ENCODE measurements around the gene TPSB2. TPM values are rescaled to one million over a fixed set of nuclear protein-coding genes. Genes with fewer than 3 reads are reported as not detected.
"Not testable (repeated sequence)": the region's sequence is repeated elsewhere in the genome, so short reads cannot be mapped to it uniquely, and the experiment has no call there.

The TPSB2 gene
- total RNA-seq, 3 donors from 2014 or later: 3.7 to 21.0 (median 8.2) TPM

DNA sequence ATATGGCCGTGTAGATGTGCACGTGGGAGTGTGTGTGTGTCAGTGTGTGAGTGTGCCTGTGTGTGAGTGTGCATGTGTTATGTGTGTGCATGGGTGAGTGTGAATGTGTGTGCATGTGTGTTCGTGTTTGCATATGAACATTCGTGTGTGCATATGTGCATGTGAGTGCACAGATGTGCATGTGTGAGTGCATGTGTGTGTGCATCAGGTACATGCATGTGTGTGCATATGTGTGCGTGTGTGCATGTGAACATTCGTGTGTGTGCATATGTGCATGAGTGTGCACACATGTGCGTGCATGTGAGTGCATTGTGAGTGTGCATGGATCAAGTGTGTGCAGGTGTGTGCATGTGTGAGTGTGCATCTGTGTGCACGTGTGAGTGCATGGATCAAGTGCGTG lies 8.0 kb upstream of the TPSB2 start:
- no peaks in the 10 kb centered on the region for H3K36me3 ChIP-seq (ENCODE audit: low read depth)
- ATAC-seq (no peak), DNase-seq (peak in 1 of 3 donors; percentile 8)
- H3K4me1 ChIP-seq (ENCODE audit: low read depth): no peaks in the 10 kb centered on the region
- TF ChIP-seq, protein P1, sequence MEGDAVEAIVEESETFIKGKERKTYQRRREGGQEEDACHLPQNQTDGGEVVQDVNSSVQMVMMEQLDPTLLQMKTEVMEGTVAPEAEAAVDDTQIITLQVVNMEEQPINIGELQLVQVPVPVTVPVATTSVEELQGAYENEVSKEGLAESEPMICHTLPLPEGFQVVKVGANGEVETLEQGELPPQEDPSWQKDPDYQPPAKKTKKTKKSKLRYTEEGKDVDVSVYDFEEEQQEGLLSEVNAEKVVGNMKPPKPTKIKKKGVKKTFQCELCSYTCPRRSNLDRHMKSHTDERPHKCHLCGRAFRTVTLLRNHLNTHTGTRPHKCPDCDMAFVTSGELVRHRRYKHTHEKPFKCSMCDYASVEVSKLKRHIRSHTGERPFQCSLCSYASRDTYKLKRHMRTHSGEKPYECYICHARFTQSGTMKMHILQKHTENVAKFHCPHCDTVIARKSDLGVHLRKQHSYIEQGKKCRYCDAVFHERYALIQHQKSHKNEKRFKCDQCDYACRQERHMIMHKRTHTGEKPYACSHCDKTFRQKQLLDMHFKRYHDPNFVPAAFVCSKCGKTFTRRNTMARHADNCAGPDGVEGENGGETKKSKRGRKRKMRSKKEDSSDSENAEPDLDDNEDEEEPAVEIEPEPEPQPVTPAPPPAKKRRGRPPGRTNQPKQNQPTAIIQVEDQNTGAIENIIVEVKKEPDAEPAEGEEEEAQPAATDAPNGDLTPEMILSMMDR (IDR thresholded peaks at IDR 0.05): no peak
- H3K4me3 ChIP-seq: no peak overlapping the region
- intact Hi-C loops (cut with DNase I, micrococcal nuclease): no loop called here
- H3K9me3 ChIP-seq: no peaks in the 10 kb centered on the region

- H3K4me1 ChIP-seq (ENCODE audit: low read depth); H3K36me3 ChIP-seq (ENCODE audit: low read depth); DNase-seq; H3K9me3 ChIP-seq; H3K4me3 ChIP-seq; intact Hi-C loops (cut with DNase I, micrococcal nuclease): not testable (repeated sequence)
- ATAC-seq: peak; percentile 91
Measured at GRCh38 chr16:1236659-1237058, 6.7 kb upstream of the TPSB2 start.

DNA sequence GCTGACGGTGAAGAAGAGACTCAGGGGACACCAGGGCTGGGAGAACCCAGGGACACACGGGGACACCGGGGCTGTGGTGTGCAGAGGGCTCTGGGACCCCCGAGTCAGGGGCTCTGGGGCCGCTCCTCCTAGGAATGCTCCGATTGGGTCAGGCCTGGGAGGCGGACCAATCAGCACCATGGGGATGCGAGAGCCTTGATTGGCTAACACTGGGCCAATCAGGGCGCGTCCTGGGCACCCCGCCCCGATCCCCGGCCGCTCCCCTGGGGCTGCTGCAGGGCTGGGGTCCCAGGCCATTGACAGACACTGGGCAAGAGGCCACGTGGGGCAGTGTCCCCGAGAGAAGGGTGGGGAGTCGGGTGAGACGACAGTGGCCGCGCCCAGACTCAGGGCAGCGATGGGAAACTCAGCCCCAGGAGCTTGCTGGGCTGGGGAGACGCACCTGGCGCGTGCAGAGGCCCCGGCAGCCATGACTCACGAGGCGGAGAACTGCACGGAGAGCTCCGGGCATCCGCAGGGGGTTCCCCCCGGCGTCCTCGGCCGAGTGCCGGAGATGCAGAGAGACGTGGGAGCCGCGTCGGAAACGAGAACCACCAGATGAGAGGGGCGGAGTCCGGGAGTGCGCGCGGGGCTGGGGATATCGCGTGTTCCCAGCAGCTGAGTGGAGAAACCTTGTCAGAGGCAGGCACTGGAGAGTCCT lies 2.2 kb upstream of the TPSB2 start:
- H3K36me3 ChIP-seq (ENCODE audit: low read depth); ATAC-seq; intact Hi-C loops (cut with DNase I, micrococcal nuclease): not testable (repeated sequence)

GRCh38 chr16:1231301-1231700 lies 1.3 kb upstream of the TPSB2 start:
- H3K4me1 ChIP-seq (ENCODE audit: low read depth); H3K36me3 ChIP-seq (ENCODE audit: low read depth); H3K4me3 ChIP-seq; H3K9me3 ChIP-seq; ATAC-seq; intact Hi-C loops (cut with DNase I, micrococcal nuclease): not testable (repeated sequence)
- peak in 1 of 3 donors; percentile 30 for DNase-seq

More for the DNA sequence above, 2.2 kb upstream of the TPSB2 start:
- not testable (repeated sequence) for DNase-seq; H3K9me3 ChIP-seq; H3K4me3 ChIP-seq; H3K4me1 ChIP-seq (ENCODE audit: low read depth)

DNA sequence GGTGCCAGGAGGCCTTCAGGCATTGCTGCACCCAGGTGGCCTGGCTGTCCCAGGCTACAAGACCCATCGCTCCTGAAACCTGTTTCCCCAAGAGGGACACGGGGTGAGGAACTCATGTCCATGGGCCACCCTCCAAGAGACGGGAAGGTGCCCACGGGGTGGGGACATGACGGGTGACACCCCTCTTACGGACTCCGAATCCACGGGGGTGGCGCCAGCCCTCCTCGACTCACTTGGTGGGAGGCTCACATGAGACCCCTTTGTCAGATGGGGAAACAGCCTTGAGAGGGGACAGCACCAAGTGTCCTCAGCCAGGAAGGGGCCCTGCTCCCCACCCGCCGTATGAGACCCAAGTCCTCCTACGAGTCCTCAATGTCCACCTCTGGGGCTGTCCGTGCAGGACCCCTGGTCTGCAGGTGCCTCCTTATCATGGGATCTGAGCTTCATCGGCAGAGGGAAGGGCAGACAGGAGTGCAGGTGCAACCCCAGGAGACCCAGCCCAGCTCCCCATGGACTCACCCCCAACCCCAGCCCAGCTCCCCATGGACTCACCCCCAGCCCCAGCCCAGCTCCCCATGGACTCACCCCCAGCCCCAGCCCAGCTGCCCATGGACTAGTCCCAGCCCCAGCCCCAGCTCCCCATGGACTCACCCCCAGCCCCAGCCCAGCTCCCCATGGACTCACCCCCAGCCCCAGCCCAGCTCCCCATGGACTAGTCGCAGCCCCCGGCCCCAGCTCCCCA lies 658 bp upstream of the TPSB2 start:
- H3K4me1 ChIP-seq (ENCODE audit: low read depth); H3K9me3 ChIP-seq; intact Hi-C loops (cut with DNase I, micrococcal nuclease); H3K4me3 ChIP-seq; H3K36me3 ChIP-seq (ENCODE audit: low read depth); ATAC-seq: not testable (repeated sequence)
- DNase-seq: peak in 1 of 3 donors; percentile 29

DNA sequence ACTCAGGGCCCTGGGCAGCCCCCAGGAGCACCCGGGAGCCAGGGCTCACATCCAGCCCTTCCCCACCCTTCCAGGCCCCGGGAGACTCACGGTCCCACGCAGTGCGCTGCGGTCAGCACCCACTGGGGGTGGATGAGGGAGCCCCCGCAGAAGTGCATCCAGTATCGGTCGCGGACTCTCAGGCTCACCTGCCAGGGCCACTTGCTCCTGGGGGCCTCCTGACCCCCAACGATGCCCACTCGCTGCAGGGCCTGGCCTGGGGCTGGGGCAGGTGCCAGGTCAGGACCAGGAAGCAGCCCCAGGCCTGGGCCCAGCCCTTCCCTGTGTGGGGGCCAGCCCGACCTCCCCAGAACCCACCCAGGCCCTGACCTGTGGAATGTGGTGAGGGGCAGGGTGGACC lies 508 bp downstream of the TPSB2 start:
- H3K4me3 ChIP-seq; ATAC-seq; H3K9me3 ChIP-seq; H3K4me1 ChIP-seq (ENCODE audit: low read depth); H3K36me3 ChIP-seq (ENCODE audit: low read depth); intact Hi-C loops (cut with DNase I, micrococcal nuclease): not testable (repeated sequence)
- DNase-seq: peak in 1 of 3 donors; percentile 26

DNA sequence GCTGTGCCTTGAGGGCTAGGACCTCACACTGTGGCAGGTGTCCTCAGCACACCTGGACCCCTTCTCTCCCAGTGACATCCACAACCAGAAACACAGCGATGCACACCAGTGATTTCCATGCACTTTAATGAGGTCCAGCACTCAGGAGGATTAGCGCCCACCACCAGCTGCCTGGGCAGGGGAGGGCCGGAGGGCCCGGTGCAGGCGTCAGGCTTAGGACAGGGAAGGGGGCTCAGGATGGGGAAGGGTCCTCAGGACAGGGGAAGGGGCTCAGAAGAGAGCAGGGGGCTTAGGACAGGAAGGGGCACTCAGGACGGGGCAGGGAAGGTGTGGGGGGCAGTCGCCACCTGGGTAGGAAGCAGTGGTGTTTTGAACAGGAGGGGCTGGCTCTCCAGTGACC lies 1.8 kb downstream of the TPSB2 start:
- H3K4me3 ChIP-seq; intact Hi-C loops (cut with DNase I, micrococcal nuclease); H3K4me1 ChIP-seq (ENCODE audit: low read depth); ATAC-seq; H3K9me3 ChIP-seq; H3K36me3 ChIP-seq (ENCODE audit: low read depth): not testable (repeated sequence)
- peak in 1 of 3 donors; percentile 15 for DNase-seq

DNA sequence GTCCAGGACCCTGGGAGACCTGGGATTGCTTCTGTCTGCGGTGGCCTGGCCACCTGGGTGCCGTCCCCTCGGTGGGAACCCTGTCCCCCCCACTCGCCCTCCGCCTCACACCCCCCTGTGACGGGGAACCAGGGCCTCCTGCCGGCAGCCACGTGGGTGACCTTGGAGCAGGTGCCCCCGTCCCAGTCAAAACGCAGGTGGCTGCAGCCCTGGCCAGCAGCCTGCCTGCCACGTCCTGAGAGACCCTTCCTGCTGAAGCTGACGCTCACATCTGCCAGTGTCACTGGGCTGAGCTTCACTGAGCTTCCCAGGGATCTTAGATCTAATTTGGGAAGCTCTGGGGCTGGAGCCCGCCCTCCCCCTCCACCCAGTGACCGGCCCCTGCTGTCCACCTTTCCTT lies 3.3 kb downstream of the TPSB2 start:
- H3K4me3 ChIP-seq; H3K4me1 ChIP-seq (ENCODE audit: low read depth); intact Hi-C loops (cut with DNase I, micrococcal nuclease); H3K36me3 ChIP-seq (ENCODE audit: low read depth); H3K9me3 ChIP-seq; ATAC-seq: not testable (repeated sequence)
- peak in 1 of 3 donors; percentile 50 for DNase-seq

GRCh38 chr16:1225728-1226311 lies 4.2 kb downstream of the TPSB2 start:
- H3K9me3 ChIP-seq; H3K4me3 ChIP-seq; intact Hi-C loops (cut with DNase I, micrococcal nuclease); H3K36me3 ChIP-seq (ENCODE audit: low read depth); H3K4me1 ChIP-seq (ENCODE audit: low read depth): not testable (repeated sequence)
- ATAC-seq (peak; percentile 52), DNase-seq (peak in 2 of 3 donors; percentile 35 to 60)

Measured in mucosa of descending colon (tissue), 3 donors.